Left ventricle myocardium superior (tissue), 1 donor: ENCODE results near the gene TOMM70. TPM values are rescaled to one million over a fixed set of nuclear protein-coding genes. Genes with fewer than 3 reads are reported as not detected.

Experiments
- ATAC-seq: fragments of 200-7000 bp; cut with Tn5 transposase; one replicate; pipeline ENCODE4 v1.9.1; 2020; ENCODE audit warnings: mild to moderate bottlenecking, moderate library complexity
- DNase-seq: peaks from one replicate; pipeline ENCODE4 v3.0.0-alpha.2; 2020
- intact Hi-C: fragments of 100-400 bp; cut with micrococcal nuclease; formaldehyde crosslinking; loops from one replicate; pipeline ENCODE4 v1.11.0; 2022
- total RNA-seq: library from RNA; stranded (reverse); fragmentation: NEBNext Ultra II Directional; extraction: Animal tissue kit (Norgen Biotek cat#: 25700); gene quantifications from one replicate; pipeline ENCODE4 v1.2.1, GENCODE V29; 2021
- donor health status: DM: no; HTN: yes; CAD: no; lungs with severe emphysema.

The TOMM70 gene
- total RNA-seq, 1 donor from 2014 or later: 69.2 TPM

GRCh38 chr3:100413613-100414012 is 12.7 kb upstream of the TOMM70 start:
- intact Hi-C loops: no loop called here
- ATAC-seq (no peak), DNase-seq (no peak)

GRCh38 chr3:100412912-100413590 is 12.2 kb upstream of the TOMM70 start:
- ATAC-seq (peak; percentile 77), DNase-seq (no peak)
- intact Hi-C loops: no loop called here

- ATAC-seq (no peak), DNase-seq (no peak)
- intact Hi-C loops: no loop called here
Measured at GRCh38 chr3:100411091-100411982, 10.4 kb upstream of the TOMM70 start.

- ATAC-seq: no peak
- no peak for DNase-seq
- intact Hi-C loops: no loop called here
Measured at GRCh38 chr3:100407977-100408532, 7.2 kb upstream of the TOMM70 start.

GRCh38 chr3:100407164-100407563 is 6.3 kb upstream of the TOMM70 start:
- DNase-seq (no peak), ATAC-seq (no peak)
- intact Hi-C loops: no loop called here

- ATAC-seq (no peak), DNase-seq (no peak)
- intact Hi-C loops: no loop called here
Measured at GRCh38 chr3:100404250-100404548, 3.3 kb upstream of the TOMM70 start.

- ATAC-seq: no peak
- intact Hi-C loops: no loop called here
Measured at GRCh38 chr3:100403362-100404249, 2.7 kb upstream of the TOMM70 start.

GRCh38 chr3:100402891-100403290 is 2.0 kb upstream of the TOMM70 start:
- no peak for ATAC-seq
- intact Hi-C loops: no loop called here
- DNase-seq: no peak

More at GRCh38 chr3:100403362-100404249, 2.7 kb upstream of the TOMM70 start:
- DNase-seq: no peak

GRCh38 chr3:100402256-100402655 is 1.4 kb upstream of the TOMM70 start:
- intact Hi-C loops: no loop called here
- no peak for ATAC-seq
- no peak for DNase-seq

- DNase-seq (peak; percentile 51), ATAC-seq (peak; percentile 7)
- intact Hi-C loops: no loop called here
Measured at GRCh38 chr3:100401674-100402041, 769 bp upstream of the TOMM70 start.

- ATAC-seq (peak; percentile 4), DNase-seq (no peak)
- intact Hi-C loops: no loop called here
Measured at GRCh38 chr3:100400419-100400779, 490 bp downstream of the TOMM70 start.

GRCh38 chr3:100399341-100400071 is 1.4 kb downstream of the TOMM70 start:
- DNase-seq (no peak), ATAC-seq (no peak)
- intact Hi-C loops: no loop called here

- ATAC-seq: no peak
- intact Hi-C loops: no loop called here
Measured at GRCh38 chr3:100396967-100397366, 3.9 kb downstream of the TOMM70 start.

GRCh38 chr3:100395679-100396431 is 5.0 kb downstream of the TOMM70 start:
- intact Hi-C loops: no loop called here
- ATAC-seq (no peak), DNase-seq (no peak)

More at GRCh38 chr3:100396967-100397366, 3.9 kb downstream of the TOMM70 start:
- DNase-seq: no peak

GRCh38 chr3:100389025-100389424 is 11.9 kb downstream of the TOMM70 start:
- ATAC-seq: no peak
- intact Hi-C loops: no loop called here
- DNase-seq: no peak

- no peak for DNase-seq
- intact Hi-C loops: no loop called here
- ATAC-seq: peak; percentile 82
Measured at GRCh38 chr3:100386437-100387074, 14.3 kb downstream of the TOMM70 start.

- intact Hi-C loops: loop anchor here (5.0 kb wide), 1 partner anchor 63 kb away; no protein-coding TSS in a partner anchor
- DNase-seq (no peak), ATAC-seq (no peak)
Measured at GRCh38 chr3:100384733-100385525, 16.0 kb downstream of the TOMM70 start.
